ENCODE measurements around the gene CHTF18.

- TF ChIP-seq, protein P1, sequence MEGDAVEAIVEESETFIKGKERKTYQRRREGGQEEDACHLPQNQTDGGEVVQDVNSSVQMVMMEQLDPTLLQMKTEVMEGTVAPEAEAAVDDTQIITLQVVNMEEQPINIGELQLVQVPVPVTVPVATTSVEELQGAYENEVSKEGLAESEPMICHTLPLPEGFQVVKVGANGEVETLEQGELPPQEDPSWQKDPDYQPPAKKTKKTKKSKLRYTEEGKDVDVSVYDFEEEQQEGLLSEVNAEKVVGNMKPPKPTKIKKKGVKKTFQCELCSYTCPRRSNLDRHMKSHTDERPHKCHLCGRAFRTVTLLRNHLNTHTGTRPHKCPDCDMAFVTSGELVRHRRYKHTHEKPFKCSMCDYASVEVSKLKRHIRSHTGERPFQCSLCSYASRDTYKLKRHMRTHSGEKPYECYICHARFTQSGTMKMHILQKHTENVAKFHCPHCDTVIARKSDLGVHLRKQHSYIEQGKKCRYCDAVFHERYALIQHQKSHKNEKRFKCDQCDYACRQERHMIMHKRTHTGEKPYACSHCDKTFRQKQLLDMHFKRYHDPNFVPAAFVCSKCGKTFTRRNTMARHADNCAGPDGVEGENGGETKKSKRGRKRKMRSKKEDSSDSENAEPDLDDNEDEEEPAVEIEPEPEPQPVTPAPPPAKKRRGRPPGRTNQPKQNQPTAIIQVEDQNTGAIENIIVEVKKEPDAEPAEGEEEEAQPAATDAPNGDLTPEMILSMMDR (IDR thresholded peaks at IDR 0.05) = no peak
- TF ChIP-seq POLR2AphosphoS5 (IDR thresholded peaks at IDR 0.05) = no peak
Measured at GRCh38 chr16:794091-794822, 5.8 kb downstream of the CHTF18 start.
